ENCODE measurements around the gene MRPL24.

Gene MRPL24

GRCh38 chr1:156746728-156747631 lies 6.1 kb upstream of the MRPL24 start:
- peak; percentile 31 for TF ChIP-seq CTCF (IDR thresholded peaks at IDR 0.05; ENCODE audit: insufficient read depth, missing control alignments)
- DNase-seq (ENCODE audit: insufficient read length, low spot score) (peak; percentile 98), FAIRE-seq (no peak)

- TF ChIP-seq CTCF (IDR thresholded peaks at IDR 0.05; ENCODE audit: insufficient read depth, missing control alignments): no peak
- DNase-seq (ENCODE audit: insufficient read length, low spot score) (no peak), FAIRE-seq (no peak)
Measured at GRCh38 chr1:156746406-156746727, 5.5 kb upstream of the MRPL24 start.

- no peak for DNase-seq (ENCODE audit: insufficient read length, low spot score)
- FAIRE-seq: no peak
- no peak for TF ChIP-seq CTCF (IDR thresholded peaks at IDR 0.05; ENCODE audit: insufficient read depth, missing control alignments)
Measured at GRCh38 chr1:156745881-156746280, 5.0 kb upstream of the MRPL24 start.

- FAIRE-seq (no peak), DNase-seq (ENCODE audit: insufficient read length, low spot score) (no peak)
- TF ChIP-seq CTCF (IDR thresholded peaks at IDR 0.05; ENCODE audit: insufficient read depth, missing control alignments): no peak
Measured at GRCh38 chr1:156744786-156745419, 4.0 kb upstream of the MRPL24 start.

- no peak for FAIRE-seq
- no peak for DNase-seq (ENCODE audit: insufficient read length, low spot score)
- no peak for TF ChIP-seq CTCF (IDR thresholded peaks at IDR 0.05; ENCODE audit: insufficient read depth, missing control alignments)
Measured at GRCh38 chr1:156744344-156744743, 3.5 kb upstream of the MRPL24 start.

- FAIRE-seq (no peak), DNase-seq (ENCODE audit: insufficient read length, low spot score) (no peak)
- TF ChIP-seq CTCF (IDR thresholded peaks at IDR 0.05; ENCODE audit: insufficient read depth, missing control alignments): no peak
Measured at GRCh38 chr1:156743367-156744302, 2.7 kb upstream of the MRPL24 start.

All from D721Med (cell line).